K562 (cell line): Measurements from ENCODE around the gene HSPA5. TPM values are rescaled to one million over a fixed set of nuclear protein-coding genes. Genes with fewer than 3 reads are reported as not detected.
A peak's percentile ranks its signal among the peaks of the same experiment; 100 is the strongest.

Source experiments
- E4F1 ChIP-seq: fragments of 250-450 bp; sonication (Bioruptor Pico); IDR thresholded peaks from 2 replicates; pipeline ENCODE4 v1.5.0; 2021; ENCODE audit warnings: mild to moderate bottlenecking, borderline replicate concordance
- HDAC8 ChIP-seq: fragments of 450-650 bp; IDR thresholded peaks from 2 replicates; pipeline ENCODE4 v1.6.1; 2016; ENCODE audit warnings: mild to moderate bottlenecking, missing genetic modification characterization, moderate library complexity, missing compliant biosample characterization
- MGA ChIP-seq: fragments of 450-650 bp; IDR thresholded peaks from 2 replicates; pipeline ENCODE4 v1.6.1; 2016; ENCODE audit warnings: mild to moderate bottlenecking, moderate library complexity
- PCBP2 ChIP-seq: fragments of 200-400 bp; formaldehyde crosslinking; IDR thresholded peaks from 2 replicates; pipeline ENCODE4 v1.6.1; 2018; ENCODE audit warnings: low read length, low read depth, mild to moderate bottlenecking, moderate library complexity; ENCODE audit not compliant: poor library complexity, severe bottlenecking
- PKNOX1 ChIP-seq: fragments of 450-650 bp; IDR thresholded peaks from 2 replicates; pipeline ENCODE4 v1.6.1; 2016
- RBM15 ChIP-seq: fragments of 200-400 bp; formaldehyde crosslinking; IDR thresholded peaks from 2 replicates; pipeline ENCODE4 v1.6.1; 2018; ENCODE audit warnings: mild to moderate bottlenecking, low read length, moderate library complexity; ENCODE audit not compliant: insufficient read depth
- RFX5 ChIP-seq: IDR thresholded peaks from 2 replicates; pipeline ENCODE4 v1.6.1; 2011; ENCODE audit warnings: low read depth, mild to moderate bottlenecking, improper control_type of control experiment, low read length
- SMC3 ChIP-seq: conservative IDR thresholded peaks from 2 replicates; pipeline ENCODE4 v1.6.1; 2011; ENCODE audit warnings: low read depth, low read length, improper control_type of control experiment; ENCODE audit not compliant: insufficient read depth
- SP1 ChIP-seq: sonication (generic); formaldehyde crosslinking; IDR thresholded peaks from 2 replicates; pipeline ENCODE4 v1.8.1; 2022; ENCODE audit warnings: mild to moderate bottlenecking, missing genetic modification reagents
- TEAD2 ChIP-seq: fragments of 450-650 bp; IDR thresholded peaks from 2 replicates; pipeline ENCODE4 v1.6.1; 2016; ENCODE audit warnings: missing genetic modification characterization, control low read depth, missing compliant biosample characterization
- ZBED1 ChIP-seq: IDR thresholded peaks from 2 replicates; pipeline ENCODE4 v1.6.1; 2014
- ZNF263 ChIP-seq: sonication (generic); formaldehyde crosslinking; IDR thresholded peaks from 2 replicates; pipeline ENCODE4 v1.8.0; 2022; ENCODE audit warnings: mild to moderate bottlenecking, missing genetic modification reagents, borderline replicate concordance
- polyA plus RNA-seq, 8 experiments: library from polyadenylated mRNA; depleted of rRNA in 4 of 8; stranded (reverse) in 5 of 8; unstranded in 3 of 8; fragments of >200 nt; fragmentation: Nextera tagmentation in 2 of 8; fragmentation: Illumina TruSeq in 1 of 8; extraction: Ambion mirVana in 2 of 8; extraction: Trizol in 1 of 8; gene quantifications; 2 replicates each; pipeline versions ENCODE4 v1.2.1 to v1.2.3, GENCODE V29; 2011 to 2014; ENCODE audit warnings: inconsistent platforms in 1 of 8, missing spikeins in 1 of 8
- total RNA-seq, 7 experiments: library from RNA; depleted of rRNA in 6 of 7; stranded (reverse); fragments of >200 nt in 6 of 7; fragmentation: Illumina TruSeq in 2 of 7; extraction: Trizol in 2 of 7; gene quantifications; 2 replicates each; pipeline versions ENCODE4 v1.2.1 to v1.2.3, GENCODE V29; 2011 to 2021; ENCODE audit warnings: low replicate concordance in 1 of 7

Gene HSPA5
- total and polyA plus RNA-seq, 9 of the 15 experiments (the other 6 are each of a cell fraction or from before 2014, with no cell fraction given) = 48.0 to 265 (median 113) TPM

- TF ChIP-seq MGA (peak; percentile 45), ZBED1 (no peak), TEAD2 (no peak), RFX5 (no peak), SP1 (CRISPR knock-in tag) (peak; percentile 81), SMC3 (no peak), PCBP2 (no peak), RBM15 (no peak), ZNF263 (CRISPR knock-in tag) (0 out of 2 replicates have a peak, but pooled peaks have one; percentile 21), HDAC8 (tag) (no peak), PKNOX1 (peak; percentile 56), E4F1 (CRISPR knock-in tag) (no peak)
Observed at GRCh38 chr9:125200216-125201047, 40.7 kb downstream of the HSPA5 start, which contains the start of gene RABEPK (continued).
